AG09319 (cell line): ENCODE results near the gene HLA-DOB.

Experiments
- DNase-seq: peaks from one replicate; pipeline ENCODE4 v3.0.0-alpha.2; 2010; ENCODE audit warnings: low read depth; ENCODE audit errors: extremely low read depth
- TF ChIP-seq, protein P1 (sequence below): IDR thresholded peaks from 2 replicates; pipeline ENCODE4 v1.5.1; 2011; ENCODE audit warnings: low read depth, mild to moderate bottlenecking, inconsistent platforms, low read length, moderate library complexity

The HLA-DOB gene

DNA sequence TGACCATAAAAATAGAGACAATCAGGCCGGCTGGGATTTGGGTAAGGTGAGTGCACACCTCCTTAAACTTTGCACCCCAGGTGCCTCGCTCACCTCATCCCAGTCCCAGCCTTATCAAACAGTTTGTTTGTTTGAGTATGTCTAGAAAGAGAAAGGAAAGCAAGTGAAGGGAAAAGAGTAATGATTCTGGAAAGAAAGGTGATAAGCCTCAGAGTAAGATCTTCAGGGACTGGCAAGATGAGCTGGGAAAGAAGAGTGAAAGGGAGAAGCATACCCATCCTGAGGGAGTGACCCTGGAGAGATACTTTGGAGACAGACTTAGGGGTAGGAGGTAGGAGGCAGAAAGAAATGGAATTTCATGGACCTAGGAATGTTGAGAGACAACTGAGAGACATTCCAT is 20.1 kb upstream of the HLA-DOB start:
- no peak for DNase-seq
- TF ChIP-seq, protein P1, sequence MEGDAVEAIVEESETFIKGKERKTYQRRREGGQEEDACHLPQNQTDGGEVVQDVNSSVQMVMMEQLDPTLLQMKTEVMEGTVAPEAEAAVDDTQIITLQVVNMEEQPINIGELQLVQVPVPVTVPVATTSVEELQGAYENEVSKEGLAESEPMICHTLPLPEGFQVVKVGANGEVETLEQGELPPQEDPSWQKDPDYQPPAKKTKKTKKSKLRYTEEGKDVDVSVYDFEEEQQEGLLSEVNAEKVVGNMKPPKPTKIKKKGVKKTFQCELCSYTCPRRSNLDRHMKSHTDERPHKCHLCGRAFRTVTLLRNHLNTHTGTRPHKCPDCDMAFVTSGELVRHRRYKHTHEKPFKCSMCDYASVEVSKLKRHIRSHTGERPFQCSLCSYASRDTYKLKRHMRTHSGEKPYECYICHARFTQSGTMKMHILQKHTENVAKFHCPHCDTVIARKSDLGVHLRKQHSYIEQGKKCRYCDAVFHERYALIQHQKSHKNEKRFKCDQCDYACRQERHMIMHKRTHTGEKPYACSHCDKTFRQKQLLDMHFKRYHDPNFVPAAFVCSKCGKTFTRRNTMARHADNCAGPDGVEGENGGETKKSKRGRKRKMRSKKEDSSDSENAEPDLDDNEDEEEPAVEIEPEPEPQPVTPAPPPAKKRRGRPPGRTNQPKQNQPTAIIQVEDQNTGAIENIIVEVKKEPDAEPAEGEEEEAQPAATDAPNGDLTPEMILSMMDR: no peak

DNA sequence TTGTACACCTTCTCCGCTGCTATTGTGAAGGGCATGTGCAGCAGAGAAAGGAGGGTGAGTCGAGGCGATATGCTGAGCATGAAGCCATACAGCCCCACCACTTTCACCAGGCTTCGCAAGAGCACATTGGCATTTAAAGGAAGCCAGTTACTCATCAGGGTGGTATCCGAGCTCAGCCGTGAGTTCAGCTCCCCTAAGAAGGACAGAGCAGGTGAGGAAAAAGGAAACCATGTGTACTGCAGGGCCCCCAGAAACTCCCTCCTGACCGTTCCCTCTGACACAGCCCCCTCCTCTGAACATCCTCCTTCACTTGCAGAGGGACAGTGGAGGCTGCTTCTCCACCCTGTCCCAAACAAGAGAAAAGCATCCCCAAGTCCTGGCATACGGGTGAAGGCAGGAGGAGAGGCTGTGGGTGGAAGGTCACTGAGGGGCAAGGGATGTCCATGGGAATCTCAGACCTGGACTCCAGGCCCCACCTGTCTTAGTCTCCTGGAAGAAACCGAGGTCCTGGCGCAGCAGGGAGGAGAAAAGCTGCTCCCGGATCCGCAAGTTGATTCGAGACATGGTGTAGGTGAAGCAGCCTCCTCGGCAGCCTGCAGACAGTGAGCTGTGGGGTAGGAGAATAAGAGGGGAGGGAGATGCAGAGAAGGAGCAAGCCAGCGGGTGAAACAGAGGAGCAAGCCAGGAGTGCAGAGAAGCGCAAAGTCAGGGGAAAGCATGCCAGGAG is 18.5 kb upstream of the HLA-DOB start:
- TF ChIP-seq, protein P1: no peak
- DNase-seq: no peak

DNA sequence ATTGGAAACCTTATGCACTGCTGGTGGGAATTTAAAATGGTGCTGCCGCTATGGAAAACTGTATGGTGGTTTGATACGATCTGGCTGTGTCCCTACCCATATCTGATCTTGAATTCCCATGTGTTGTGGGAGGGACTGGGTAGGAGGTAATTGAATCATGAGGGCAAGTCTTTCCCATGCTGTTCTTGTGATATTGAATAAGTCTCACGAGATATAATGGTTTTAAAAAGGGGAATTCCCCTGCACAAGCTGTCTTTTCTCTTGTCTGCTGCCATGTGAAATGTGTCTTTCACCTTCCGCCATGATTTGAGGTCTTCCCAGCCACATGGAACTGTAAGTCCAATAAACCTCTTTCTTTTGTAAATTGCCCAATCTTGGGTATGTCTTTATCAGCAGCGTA is 16.9 kb upstream of the HLA-DOB start:
- TF ChIP-seq, protein P1: no peak

DNA sequence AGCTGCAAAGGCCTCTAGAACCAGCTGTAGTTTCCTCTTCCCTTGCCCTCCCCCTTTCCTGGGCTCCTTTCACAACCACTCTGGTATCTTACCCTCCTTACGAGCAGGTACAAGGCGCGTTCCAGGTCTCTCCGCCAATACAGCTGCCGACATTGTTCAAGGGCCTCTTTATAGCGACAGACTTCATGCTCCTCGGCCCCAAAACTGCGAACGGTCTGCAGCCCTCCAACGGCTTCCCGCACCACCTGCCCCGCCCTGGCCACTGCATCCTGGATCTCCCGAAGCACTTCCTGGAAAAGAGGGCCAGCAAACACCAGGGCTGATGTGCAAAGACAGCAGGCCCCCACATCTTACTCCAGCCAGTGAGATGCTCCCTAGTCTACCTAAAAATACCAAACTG is 15.7 kb upstream of the HLA-DOB start:
- TF ChIP-seq, protein P1: no peak
- DNase-seq: no peak

More for the DNA sequence above, 16.9 kb upstream of the HLA-DOB start:
- DNase-seq: no peak

DNA sequence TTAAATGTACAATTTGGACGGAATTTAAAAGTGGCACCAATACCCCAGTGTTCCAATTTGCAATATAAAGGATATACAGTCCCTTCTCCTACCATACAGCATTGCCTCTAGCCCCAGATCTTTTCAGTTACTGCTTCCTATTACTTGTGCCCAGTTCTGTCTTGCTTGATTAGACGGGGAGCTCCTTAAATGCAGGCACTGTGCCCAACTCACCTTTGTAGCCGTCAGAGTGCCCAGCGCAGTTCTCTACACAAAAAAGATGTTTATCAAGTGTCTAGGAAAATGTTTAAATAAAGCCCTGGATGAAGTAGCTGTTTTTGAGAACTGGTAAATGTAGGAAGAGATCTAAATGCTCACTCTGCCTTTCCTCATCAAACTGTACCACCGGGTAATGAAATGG is 14.1 kb upstream of the HLA-DOB start:
- TF ChIP-seq, protein P1: no peak
- no peak for DNase-seq

DNA sequence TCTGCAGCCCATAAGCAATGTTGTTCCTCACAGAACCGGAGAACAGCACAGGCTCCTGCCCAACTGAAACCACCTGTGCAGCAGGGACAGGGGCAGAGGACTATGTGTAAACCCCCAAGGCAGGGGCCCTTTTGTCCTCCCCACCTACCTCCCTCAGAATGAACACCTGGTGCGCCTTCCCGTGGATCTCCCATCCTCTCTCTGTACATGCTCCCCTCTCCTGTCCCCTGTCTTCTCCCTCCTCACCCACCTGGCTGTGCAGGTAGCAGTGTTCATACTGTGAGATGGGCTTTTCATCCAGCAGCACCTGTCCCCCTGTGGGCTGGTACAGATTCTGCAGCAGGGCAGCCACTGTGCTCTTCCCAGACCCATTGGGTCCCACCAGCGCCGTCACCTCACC is 13.2 kb upstream of the HLA-DOB start:
- TF ChIP-seq, protein P1: no peak
- DNase-seq: no peak

DNA sequence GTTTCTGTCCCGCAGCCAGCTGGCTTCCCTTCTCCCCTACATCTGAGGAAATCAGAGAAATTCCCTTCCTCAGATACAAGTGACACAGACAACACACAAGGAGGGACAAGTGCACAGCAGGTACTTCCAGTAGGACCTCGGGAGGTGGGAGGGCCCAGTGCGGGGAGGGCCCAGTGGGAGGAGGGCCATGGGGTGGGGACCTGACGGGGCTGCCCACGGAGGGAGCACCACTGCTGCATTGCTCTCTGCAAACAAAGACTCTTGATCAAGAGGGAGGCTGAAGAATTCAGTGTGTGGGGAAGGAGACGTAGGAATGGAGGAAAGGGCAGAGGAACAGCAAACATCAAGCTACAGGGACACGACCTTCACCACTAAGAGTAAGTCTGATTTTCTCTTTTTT is 12.7 kb upstream of the HLA-DOB start:
- TF ChIP-seq, protein P1: no peak
- DNase-seq: no peak
